H9 (cell line): ENCODE results near the gene HASPIN. TPM values are rescaled to one million over a fixed set of nuclear protein-coding genes. Genes with fewer than 3 reads are reported as not detected.

Experiments
- DNase-seq: peaks from one replicate; pipeline ENCODE4 v3.0.0-alpha.2; 2017
- H2AFZ ChIP-seq: one replicate; pipeline ENCODE4 v1.6.1; 2013; ENCODE audit warnings: mild to moderate bottlenecking, low read length, control low read depth, moderate library complexity
- H2AK5ac ChIP-seq: 2 replicates; pipeline ENCODE4 v1.6.1; 2013; ENCODE audit warnings: low read length, control low read depth, mixed read lengths; ENCODE audit not compliant: insufficient read length
- H2BK120ac ChIP-seq: one replicate; pipeline ENCODE4 v1.6.1; 2013; ENCODE audit warnings: low read depth, mild to moderate bottlenecking, low read length, control low read depth, inconsistent platforms; ENCODE audit not compliant: poor library complexity, severe bottlenecking
- H2BK12ac ChIP-seq: 2 replicates; pipeline ENCODE4 v1.6.1; 2013; ENCODE audit warnings: low read length, control low read depth, mixed read lengths, low read depth; ENCODE audit not compliant: insufficient read length
- H2BK15ac ChIP-seq: 2 replicates; pipeline ENCODE4 v1.6.1; 2013; ENCODE audit warnings: low read depth, low read length, control low read depth
- H2BK20ac ChIP-seq: one replicate; pipeline ENCODE4 v1.6.1; 2013; ENCODE audit warnings: low read depth, mild to moderate bottlenecking, low read length, control low read depth, inconsistent platforms; ENCODE audit not compliant: poor library complexity, severe bottlenecking
- H2BK5ac ChIP-seq: 2 replicates; pipeline ENCODE4 v1.6.1; 2013; ENCODE audit warnings: low read length, control low read depth, mixed read lengths; ENCODE audit not compliant: insufficient read length
- H3K14ac ChIP-seq: 2 replicates; pipeline ENCODE4 v1.6.1; 2013; ENCODE audit warnings: low read length, control low read depth; ENCODE audit not compliant: insufficient read depth
- H3K18ac ChIP-seq: 2 replicates; pipeline ENCODE4 v1.6.1; 2013; ENCODE audit warnings: low read depth, mild to moderate bottlenecking, mixed read lengths, low read length, control low read depth; ENCODE audit not compliant: insufficient read length
- H3K23ac ChIP-seq: 2 replicates; pipeline ENCODE4 v1.6.1; 2013; ENCODE audit warnings: low read length, control low read depth, mixed read lengths, low read depth; ENCODE audit not compliant: insufficient read length
- H3K23me2 ChIP-seq: 2 replicates; pipeline ENCODE4 v1.6.1; 2013; ENCODE audit warnings: low read depth, mild to moderate bottlenecking, mixed read lengths, low read length, control low read depth; ENCODE audit not compliant: insufficient read length, poor library complexity, severe bottlenecking
- H3K27ac ChIP-seq: 2 replicates; pipeline ENCODE4 v1.5.1; 2013; ENCODE audit warnings: low read length, control low read depth, mixed read lengths, low read depth; ENCODE audit not compliant: insufficient read length
- H3K27me3 ChIP-seq: 2 replicates; pipeline ENCODE4 v1.6.1; 2013; ENCODE audit warnings: low read length, control low read depth, inconsistent platforms; ENCODE audit not compliant: insufficient read depth
- H3K4ac ChIP-seq: 2 replicates; pipeline ENCODE4 v1.6.1; 2013; ENCODE audit warnings: low read depth, mild to moderate bottlenecking, control low read depth, inconsistent platforms, low read length, moderate library complexity
- H3K4me1 ChIP-seq: 2 replicates; pipeline ENCODE4 v1.6.1; 2013; ENCODE audit warnings: low read length, control low read depth, inconsistent platforms; ENCODE audit not compliant: insufficient read depth
- H3K4me2 ChIP-seq: 2 replicates; pipeline ENCODE4 v1.6.1; 2013; ENCODE audit warnings: low read length, control low read depth, mixed read lengths; ENCODE audit not compliant: insufficient read length, insufficient read depth
- H3K56ac ChIP-seq: 2 replicates; pipeline ENCODE4 v1.6.1; 2013; ENCODE audit warnings: low read depth, mild to moderate bottlenecking, mixed read lengths, low read length, control low read depth; ENCODE audit not compliant: insufficient read length
- H3K79me1 ChIP-seq: 2 replicates; pipeline ENCODE4 v1.6.1; 2013; ENCODE audit warnings: low read depth, mild to moderate bottlenecking, moderate library complexity, low read length, control low read depth, inconsistent platforms; ENCODE audit not compliant: insufficient read depth, poor library complexity, severe bottlenecking
- H3K79me2 ChIP-seq: 2 replicates; pipeline ENCODE4 v1.6.1; 2013; ENCODE audit warnings: low read length, control low read depth, inconsistent platforms; ENCODE audit not compliant: insufficient read depth
- H3K9ac ChIP-seq: 2 replicates; pipeline ENCODE4 v1.6.1; 2013; ENCODE audit warnings: low read length, control low read depth, mixed read lengths; ENCODE audit not compliant: insufficient read length; ENCODE audit errors: extremely low read depth
- H3K9me3 ChIP-seq: one replicate; pipeline ENCODE4 v1.6.1; 2013; ENCODE audit warnings: low read depth, low read length, inconsistent platforms; ENCODE audit not compliant: control insufficient read depth
- H3T11ph ChIP-seq: one replicate; pipeline ENCODE4 v1.6.1; 2013; ENCODE audit warnings: mild to moderate bottlenecking, low read length, control low read depth, inconsistent platforms
- H4K20me1 ChIP-seq: one replicate; pipeline ENCODE4 v1.6.1; 2013; ENCODE audit not compliant: control insufficient read depth, insufficient read length, insufficient read depth
- H4K5ac ChIP-seq: 2 replicates; pipeline ENCODE4 v1.6.1; 2013; ENCODE audit warnings: low read depth, mild to moderate bottlenecking, mixed read lengths, low read length, control low read depth; ENCODE audit not compliant: insufficient read length
- H4K8ac ChIP-seq: replicated peaks from 2 replicates; pipeline ENCODE4 v1.6.1; 2013; ENCODE audit warnings: low read length, control low read depth, mixed read lengths, low read depth; ENCODE audit not compliant: insufficient read length
- H4K91ac ChIP-seq: 2 replicates; pipeline ENCODE4 v1.6.1; 2013; ENCODE audit warnings: low read depth, mild to moderate bottlenecking, moderate library complexity, mixed read lengths, low read length, control low read depth; ENCODE audit not compliant: insufficient read length
- H3K27ac Mint-ChIP-seq, 3 experiments: 2 replicates in 2 of 3; 3 replicates in 1 of 3; pipeline ENCODE4 v1.8.0; 2020 to 2021; ENCODE audit warnings: mixed read lengths in 3 of 3, mild to moderate bottlenecking in 1 of 3, moderate library complexity in 1 of 3
- H3K27me3 Mint-ChIP-seq: 2 replicates; pipeline ENCODE4 v1.8.0; 2021; ENCODE audit warnings: low read depth, mild to moderate bottlenecking, moderate library complexity, mixed read lengths
- H3K36me3 Mint-ChIP-seq, 3 experiments: 2 replicates in 2 of 3; 3 replicates in 1 of 3; pipeline ENCODE4 v1.8.0; 2020 to 2021; ENCODE audit warnings: low read depth in 3 of 3, mixed read lengths in 3 of 3; ENCODE audit not compliant: insufficient read depth in 1 of 3
- H3K4me1 Mint-ChIP-seq, 2 experiments: 2 replicates each; pipeline ENCODE4 v1.8.0; 2020; ENCODE audit warnings: mixed read lengths in 2 of 2
- H3K4me3 Mint-ChIP-seq, 2 experiments: 2 replicates in 1 of 2; 3 replicates in 1 of 2; pipeline ENCODE4 v1.8.0; 2020 to 2021; ENCODE audit warnings: mild to moderate bottlenecking in 2 of 2, mixed read lengths in 2 of 2, moderate library complexity in 1 of 2
- H3K9me3 Mint-ChIP-seq, 2 experiments: 2 replicates in 1 of 2; 3 replicates in 1 of 2; pipeline ENCODE4 v1.8.0; 2020; ENCODE audit warnings: mild to moderate bottlenecking in 2 of 2, mixed read lengths in 2 of 2, moderate library complexity in 1 of 2
- CTCF ChIP-seq: fragments of 200-600 bp; sonication (generic); conservative IDR thresholded peaks from 3 replicates; pipeline ENCODE4 v1.8.0; 2021; ENCODE audit warnings: antibody characterized with exemption, mild to moderate bottlenecking
- WGBS: extraction: QIAGEN DNeasy Blood & Tissue Kit; methylation state at CpG from one replicate; pipeline ENCODE4 v1.1.7; 2013; ENCODE audit warnings: missing lambda C conversion rate, low lambda C conversion rate, mixed read lengths; ENCODE audit not compliant: insufficient read length; ENCODE audit errors: extremely low coverage; 5-methylcytosine and 5-hydroxymethylcytosine counted together
- total RNA-seq: library from RNA; stranded (reverse); gene quantifications from 2 replicates; pipeline ENCODE4 v1.2.1, GENCODE V29; 2021

Gene HASPIN
- total RNA-seq, 1 experiment from 2014 or later: 26.6 TPM

GRCh38 chr17:3689262-3690093, 34.2 kb upstream of the HASPIN start:
- H3K9ac ChIP-seq: no peak overlapping the region
- no peaks in the 10 kb centered on the region; a peak in 2 of 5 replicates for H3K9me3 Mint-ChIP-seq
- H3K23ac ChIP-seq: no peak overlapping the region
- H2AFZ ChIP-seq: no peak overlapping the region
- no peaks in the 10 kb centered on the region for H3K27me3 ChIP-seq
- H3K4ac ChIP-seq: no peak overlapping the region
- H2AK5ac ChIP-seq: no peak overlapping the region
- no peak for TF ChIP-seq CTCF
- H3K27ac ChIP-seq: no peak overlapping the region
- H3K56ac ChIP-seq: no peak overlapping the region
- H4K8ac ChIP-seq: no peak overlapping the region
- no peaks in the 10 kb centered on the region for H3K9me3 ChIP-seq
- H2BK15ac ChIP-seq: no peak overlapping the region
- no peak overlapping the region for H4K91ac ChIP-seq
- peak overlapping the region in 2 of 3 experiments; percentile 20 to 40; a peak in 2 of 7 replicates for H3K27ac Mint-ChIP-seq
- peaks cover 0 to 4% (median 0%) of the 10 kb centered on the region in 3 experiments; a peak in 1 of 7 replicates for H3K36me3 Mint-ChIP-seq
- H3K23me2 ChIP-seq: no peaks in the 10 kb centered on the region
- no peak overlapping the region for H2BK120ac ChIP-seq
- H2BK12ac ChIP-seq: no peak overlapping the region
- 100% methylated on average over 7 of the region's 44 CpGs for WGBS
- H3K4me1 Mint-ChIP-seq: peaks cover 1 to 19% of the 10 kb centered on the region in 2 experiments
- DNase-seq: no peak
- no peak overlapping the region for H3T11ph ChIP-seq
- peaks cover 3% of the 10 kb centered on the region for H4K20me1 ChIP-seq
- no peaks in the 10 kb centered on the region for H3K79me2 ChIP-seq
- H2BK5ac ChIP-seq: no peak overlapping the region
- no peaks in the 10 kb centered on the region for H3K4me1 ChIP-seq
- H3K14ac ChIP-seq: no peak overlapping the region
- no peak overlapping the region for H3K18ac ChIP-seq
- peak overlapping the region in 1 of 2 experiments; percentile 43; a peak in 1 of 5 replicates for H3K4me3 Mint-ChIP-seq
- no peaks in the 10 kb centered on the region for H3K79me1 ChIP-seq
- no peak overlapping the region for H3K4me2 ChIP-seq
- H3K27me3 Mint-ChIP-seq: peaks cover 5% of the 10 kb centered on the region
- H2BK20ac ChIP-seq: no peak overlapping the region
- no peak overlapping the region for H4K5ac ChIP-seq
